OCI-LY3 (cell line): Measurements from ENCODE around the gene ZNF644.

Source experiments
- EZH2phosphoT487 ChIP-seq: fragments of 200-600 bp; shearing (Covaris generic); IDR thresholded peaks from 2 replicates; pipeline ENCODE4 v1.6.1; 2018; ENCODE audit warnings: antibody characterized with exemption, mixed run types, low read depth
- TF ChIP-seq, protein P1 (sequence below): fragments of 200-600, 300-600 bp; sonication (generic); IDR thresholded peaks from 2 replicates; pipeline ENCODE4 v1.5.1; 2014; ENCODE audit warnings: antibody characterized with exemption, low read length, low read depth

- TF ChIP-seq, protein P1, sequence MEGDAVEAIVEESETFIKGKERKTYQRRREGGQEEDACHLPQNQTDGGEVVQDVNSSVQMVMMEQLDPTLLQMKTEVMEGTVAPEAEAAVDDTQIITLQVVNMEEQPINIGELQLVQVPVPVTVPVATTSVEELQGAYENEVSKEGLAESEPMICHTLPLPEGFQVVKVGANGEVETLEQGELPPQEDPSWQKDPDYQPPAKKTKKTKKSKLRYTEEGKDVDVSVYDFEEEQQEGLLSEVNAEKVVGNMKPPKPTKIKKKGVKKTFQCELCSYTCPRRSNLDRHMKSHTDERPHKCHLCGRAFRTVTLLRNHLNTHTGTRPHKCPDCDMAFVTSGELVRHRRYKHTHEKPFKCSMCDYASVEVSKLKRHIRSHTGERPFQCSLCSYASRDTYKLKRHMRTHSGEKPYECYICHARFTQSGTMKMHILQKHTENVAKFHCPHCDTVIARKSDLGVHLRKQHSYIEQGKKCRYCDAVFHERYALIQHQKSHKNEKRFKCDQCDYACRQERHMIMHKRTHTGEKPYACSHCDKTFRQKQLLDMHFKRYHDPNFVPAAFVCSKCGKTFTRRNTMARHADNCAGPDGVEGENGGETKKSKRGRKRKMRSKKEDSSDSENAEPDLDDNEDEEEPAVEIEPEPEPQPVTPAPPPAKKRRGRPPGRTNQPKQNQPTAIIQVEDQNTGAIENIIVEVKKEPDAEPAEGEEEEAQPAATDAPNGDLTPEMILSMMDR: no peak
- no peak for TF ChIP-seq EZH2phosphoT487
Measured at GRCh38 chr1:90994461-90994860, 27.4 kb downstream of the ZNF644 start.
